Activated T-helper 9 cell treated with anti-CD3 and anti-CD28 coated beads, Interleukin-2, amount 50 U/mL, for 16 hours (primary cell): ENCODE measurements around the gene LUZP2.

Experiments used
- DNase-seq: peaks from one replicate; pipeline ENCODE4 v3.0.0-alpha.2; 2020; ENCODE audit warnings: low read depth

The LUZP2 gene

DNA sequence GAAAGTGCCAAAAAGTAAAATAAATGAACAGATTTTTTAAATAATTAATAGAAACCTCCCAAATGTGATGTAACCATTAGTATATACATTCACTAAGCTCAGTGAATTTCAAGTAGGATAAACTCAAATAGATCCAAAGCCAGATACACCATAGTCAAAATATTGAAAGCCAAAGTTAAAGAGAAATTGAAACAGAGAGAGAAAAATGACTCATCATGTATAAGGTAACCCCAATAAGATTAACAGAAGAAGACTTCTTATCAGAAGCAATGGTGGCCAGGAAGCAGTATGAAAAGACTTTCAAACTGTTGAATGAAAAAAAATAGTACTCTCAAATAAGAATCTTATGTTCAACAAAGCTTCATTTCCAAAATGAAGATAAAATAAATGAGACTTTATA, 70.5 kb downstream of the LUZP2 start:
- DNase-seq, result no peak

DNA sequence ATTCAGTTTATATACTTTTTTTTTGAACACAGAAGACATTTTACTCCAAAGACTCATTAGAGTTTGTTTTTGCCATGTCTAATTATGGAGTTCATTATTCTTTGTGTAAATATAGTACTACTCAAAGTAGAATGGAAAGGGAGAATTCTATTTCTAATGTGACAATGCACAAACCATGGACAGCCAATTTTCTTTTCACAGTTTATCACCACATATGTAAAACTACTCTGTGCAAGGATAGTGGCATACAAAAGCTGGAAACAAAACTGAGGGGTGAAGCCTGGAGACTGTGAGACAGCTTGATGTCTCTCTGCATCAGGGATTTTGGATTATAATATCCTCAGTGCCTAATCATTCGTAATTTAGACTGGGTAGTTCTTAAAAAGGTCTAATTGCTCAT, 75.5 kb downstream of the LUZP2 start:
- DNase-seq, result no peak

DNA sequence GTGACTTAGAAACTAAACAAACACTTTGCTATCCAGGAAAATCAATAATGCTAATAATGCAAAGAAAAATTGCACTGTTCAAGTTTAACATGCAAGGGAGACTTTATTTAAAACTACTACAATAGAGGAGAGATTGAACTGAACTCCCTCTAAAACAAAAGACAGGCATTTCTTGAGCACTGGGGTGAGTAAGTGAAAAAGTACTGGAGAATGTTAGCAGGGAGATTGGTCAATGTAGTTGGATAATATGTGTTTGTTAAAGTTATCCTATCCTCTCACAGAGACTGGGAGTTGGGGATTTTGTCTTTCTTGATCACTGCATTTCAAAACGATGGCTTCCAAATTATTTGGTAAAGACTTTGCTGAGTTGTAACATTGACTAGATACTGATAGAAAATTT, 77.6 kb downstream of the LUZP2 start:
- no peak for DNase-seq

DNA sequence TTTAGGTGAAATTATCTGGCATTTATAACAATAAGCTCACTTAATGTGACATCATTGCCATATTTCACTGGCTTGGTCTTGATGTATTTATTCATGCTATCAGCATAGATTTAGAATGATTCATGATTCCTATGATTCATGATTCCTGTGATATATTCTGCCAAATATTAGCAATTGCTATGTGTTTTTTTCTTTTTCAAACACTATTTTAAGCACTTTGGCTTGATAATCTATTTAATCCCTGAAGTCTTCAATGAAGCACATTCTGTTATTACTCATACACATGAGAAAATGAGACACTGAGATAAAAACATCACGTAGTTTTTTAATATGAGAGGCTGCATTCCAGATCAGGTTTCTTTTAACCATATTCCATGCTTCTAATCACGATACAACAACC, 78.5 kb downstream of the LUZP2 start:
- no peak for DNase-seq

DNA sequence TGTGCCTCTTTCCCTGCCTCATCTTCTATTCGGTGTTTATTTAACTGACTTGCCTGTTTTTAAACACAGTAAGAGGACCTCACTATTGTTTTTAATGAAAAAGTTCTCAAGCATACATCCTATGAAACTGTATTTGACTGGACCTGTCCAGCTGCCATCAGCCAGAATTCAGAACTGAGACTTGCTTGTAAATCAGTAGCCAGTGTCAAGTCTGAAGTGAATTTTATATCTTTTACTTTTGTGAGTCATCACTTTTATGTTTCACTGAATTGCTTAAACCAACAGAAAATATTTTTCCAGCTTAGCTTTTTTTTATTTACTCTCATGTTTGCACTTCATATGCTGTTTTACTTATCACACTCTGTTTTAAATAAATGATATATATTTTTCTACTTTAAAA, 88.3 kb downstream of the LUZP2 start:
- no peak for DNase-seq

DNA sequence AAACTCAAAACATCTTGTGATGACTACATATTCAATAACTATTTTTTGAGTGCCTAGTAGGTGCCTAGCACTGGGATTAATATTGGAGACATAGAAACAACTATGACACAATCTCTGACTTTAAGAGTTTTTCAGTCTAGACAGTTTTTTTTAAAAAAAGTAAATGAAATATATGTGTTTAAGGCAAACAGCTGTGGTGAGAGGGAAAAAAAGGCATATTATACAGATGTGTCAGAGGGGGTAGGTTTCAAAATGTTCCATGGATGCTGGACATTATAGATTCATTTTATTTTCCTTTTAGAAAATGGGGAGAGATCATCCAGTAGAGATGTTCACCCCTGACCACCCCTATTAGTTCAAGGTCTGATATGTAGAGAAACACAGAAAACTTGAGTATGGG, 90.8 kb downstream of the LUZP2 start:
- no peak for DNase-seq

DNA sequence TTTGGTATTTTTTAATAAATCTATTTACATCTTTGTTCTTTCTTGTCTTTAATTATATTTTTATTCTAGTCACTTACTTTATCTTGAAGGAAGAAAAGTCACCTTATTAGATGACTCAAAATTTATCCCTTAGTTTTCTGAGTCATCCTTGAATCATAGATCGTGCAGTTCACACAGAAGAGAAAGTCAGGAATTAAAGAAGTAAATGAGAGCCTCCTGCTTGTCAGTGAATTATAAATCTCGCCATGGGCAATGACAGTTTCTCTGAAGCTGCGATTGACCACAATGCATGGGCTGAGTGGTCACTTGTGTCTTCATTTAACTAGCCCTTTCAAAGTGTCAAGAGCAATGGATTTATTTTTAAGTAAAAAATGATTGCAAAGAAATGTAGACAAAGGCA, 91.2 kb downstream of the LUZP2 start:
- DNase-seq, result no peak

DNA sequence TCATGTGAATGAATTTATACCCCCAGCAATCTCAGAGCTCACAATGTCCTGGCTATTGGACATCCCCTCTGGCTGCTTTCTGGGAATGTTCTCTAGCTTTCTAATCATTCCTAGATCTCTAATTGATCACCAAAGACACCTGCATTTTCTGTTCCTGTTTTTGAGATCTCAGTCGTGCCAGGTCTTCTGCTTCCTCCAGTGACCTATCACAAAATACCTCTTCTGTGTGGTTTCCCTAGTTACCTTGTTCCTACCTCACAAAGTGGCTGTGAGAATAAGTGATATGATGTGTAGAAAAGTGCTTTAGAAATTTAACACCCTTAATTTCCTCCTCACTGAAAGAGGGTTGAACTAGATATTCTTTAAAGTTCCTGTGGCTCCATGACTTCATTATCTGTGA, 92.2 kb downstream of the LUZP2 start:
- no peak for DNase-seq

DNA sequence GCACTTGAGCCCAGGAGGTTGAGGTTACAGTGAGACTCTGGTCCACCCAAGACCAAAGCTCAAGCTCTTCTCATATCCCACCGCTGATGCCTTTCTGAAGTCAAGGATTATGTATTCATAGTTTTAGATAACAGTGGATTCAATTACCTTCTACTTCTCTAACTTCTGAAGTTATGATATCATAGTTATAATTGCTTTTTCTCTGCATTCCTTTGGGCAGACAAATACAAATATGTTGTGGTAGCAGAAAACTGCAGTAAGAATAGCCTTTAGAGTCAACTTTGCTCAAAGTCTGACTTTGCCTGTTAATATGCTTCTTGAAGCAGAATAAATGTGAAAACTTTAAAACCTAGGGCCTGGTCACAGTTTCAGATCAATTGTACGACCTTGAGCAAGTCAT, 94.4 kb downstream of the LUZP2 start:
- no peak for DNase-seq

DNA sequence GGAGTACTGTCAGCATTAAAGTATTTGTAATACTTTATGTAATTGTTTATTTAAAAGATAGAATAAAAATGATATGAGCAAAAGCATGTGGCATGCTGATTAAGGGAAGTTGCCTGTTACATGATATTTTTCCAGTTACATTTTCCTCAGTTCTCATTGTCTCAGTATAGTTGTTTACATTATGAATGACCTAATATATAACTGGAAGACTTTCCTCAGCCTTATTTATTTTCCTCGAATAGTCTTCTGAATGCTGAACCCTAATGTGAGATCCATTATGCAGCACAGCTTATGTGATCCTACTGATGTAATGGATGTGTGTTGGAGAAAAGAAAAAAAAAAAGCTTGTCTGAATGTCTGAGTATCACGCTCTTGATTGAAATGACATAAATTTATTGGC, 95.5 kb downstream of the LUZP2 start:
- DNase-seq, result no peak

DNA sequence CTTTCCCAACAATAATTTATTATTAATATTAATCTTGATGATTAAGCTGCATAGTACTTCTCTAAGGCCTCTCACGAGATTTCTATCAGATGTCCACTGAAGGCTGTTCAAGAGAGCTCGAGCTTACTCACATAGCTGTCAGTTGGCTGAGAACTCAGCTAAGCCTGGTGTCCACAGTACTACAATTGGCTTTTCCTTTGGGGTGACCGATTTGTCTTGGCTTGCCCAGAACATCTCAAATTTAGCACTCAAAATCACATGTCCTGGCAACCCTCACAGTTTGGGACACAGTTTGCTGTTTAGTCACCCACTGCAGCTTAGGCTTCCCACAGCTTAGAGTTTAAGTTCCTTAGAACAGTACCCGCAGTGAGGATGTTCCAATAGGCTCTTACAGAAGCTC, 96.5 kb downstream of the LUZP2 start:
- no peak for DNase-seq

DNA sequence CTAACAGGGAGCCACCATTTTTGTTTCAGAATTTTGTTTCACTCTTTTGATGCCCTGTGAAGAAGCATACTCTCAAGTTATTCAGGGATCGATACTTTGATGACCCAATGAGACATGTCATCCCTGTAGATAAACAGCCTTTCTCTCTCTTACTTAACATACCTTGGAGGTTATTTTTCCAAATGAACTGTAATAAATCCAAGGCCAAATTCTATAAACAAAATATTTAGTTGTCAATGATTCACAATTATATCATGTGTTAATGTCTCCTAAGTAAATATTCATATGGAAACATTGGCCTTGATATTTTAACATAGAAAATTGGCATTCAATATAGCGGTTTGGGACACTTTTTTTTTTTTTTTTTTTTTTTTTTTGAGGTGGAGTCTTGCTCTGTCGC, 97.5 kb downstream of the LUZP2 start:
- DNase-seq, result no peak

DNA sequence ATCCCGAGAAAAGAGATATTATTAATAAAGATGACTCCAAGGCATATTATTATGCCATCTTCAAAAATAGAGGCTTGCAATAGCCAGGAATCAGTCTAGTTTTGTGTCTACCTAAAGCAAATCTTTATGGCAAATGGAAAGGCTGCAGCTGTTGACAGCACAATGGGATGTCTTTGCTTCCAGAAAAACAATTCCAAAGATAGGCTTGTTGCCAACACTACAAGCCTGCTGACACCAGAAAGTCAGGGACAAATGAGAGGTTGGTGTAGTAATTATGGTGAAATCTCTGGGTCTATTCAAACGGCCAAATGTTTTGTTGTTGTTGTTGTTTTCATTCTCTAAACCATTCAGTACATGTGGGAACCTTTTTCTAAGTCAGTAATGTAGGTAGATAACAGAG, 101.8 kb downstream of the LUZP2 start:
- no peak for DNase-seq

DNA sequence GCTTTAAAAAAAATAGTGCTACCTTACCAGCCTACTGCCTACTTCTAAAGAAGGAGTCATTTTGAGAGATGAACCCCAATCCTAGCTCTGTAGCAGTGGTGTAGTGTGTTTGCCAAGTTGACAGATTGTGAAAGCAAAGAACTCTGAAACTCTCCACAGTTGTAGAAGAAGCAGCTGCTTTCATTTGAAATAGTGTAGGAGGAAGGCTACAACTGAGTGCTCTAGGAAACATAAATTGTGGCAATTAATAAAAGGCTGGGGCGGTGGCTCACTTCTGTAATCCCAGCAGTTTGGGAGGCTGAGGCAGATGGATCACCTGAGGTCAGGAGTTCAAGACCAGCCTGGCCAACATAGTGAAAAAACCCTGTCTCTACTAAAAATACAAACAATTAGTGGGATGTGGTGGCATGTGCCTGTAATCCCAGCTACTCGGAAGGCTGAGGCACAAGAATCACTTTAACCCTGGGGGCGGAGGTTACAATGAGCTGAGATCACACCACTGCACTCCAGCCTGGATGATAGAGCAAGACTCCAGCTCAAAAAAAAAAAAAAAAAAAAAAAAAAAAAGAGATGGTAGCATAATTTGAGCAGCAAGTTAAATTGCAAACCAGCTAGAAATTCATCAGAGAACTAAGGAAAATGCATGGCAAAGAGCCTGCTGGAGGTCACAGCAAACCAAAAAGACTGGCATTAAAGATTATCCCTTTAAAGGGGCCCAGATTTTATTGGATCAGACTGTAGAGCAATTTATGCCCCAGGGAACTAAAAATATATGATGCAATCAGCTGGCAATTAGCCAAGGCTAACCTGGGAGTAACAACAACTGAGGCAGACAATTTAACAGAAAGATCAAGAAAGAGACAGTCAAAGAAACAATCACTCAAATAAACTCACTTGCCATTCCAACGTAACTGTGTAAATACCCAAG, 112.6 kb downstream of the LUZP2 start:
- no peak for DNase-seq

DNA sequence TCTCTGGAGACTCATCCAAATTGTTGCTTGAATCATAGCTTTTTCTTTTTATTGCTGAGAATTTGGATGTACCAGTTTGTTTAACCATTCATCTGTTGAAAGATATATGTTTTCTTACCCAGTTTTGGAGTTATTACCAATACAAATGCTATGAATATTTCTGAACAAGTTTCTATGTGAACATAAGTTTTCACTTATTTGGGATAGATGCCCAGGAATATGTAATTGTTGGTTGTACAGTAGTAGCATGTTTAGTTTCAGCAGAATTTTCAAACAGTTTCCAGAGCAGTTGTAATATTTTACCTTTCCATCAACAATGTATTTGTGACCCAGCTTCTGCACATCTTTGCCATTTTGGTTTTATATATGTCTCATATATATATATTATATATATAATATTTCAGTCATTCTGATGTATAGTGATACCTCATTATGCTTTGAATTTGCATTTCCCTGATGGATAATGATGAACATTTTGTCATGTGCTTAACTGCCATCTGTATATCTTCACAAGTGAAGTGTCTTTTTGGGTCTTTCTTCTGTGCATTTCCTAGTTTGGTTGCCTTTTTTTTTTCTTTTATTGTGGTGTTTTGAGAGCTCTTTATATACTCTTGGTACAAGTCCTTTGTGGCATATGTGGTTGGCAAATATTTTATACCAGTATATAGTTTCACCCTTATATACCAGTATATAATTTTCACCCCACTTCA, 118.8 kb downstream of the LUZP2 start:
- no peak for DNase-seq

DNA sequence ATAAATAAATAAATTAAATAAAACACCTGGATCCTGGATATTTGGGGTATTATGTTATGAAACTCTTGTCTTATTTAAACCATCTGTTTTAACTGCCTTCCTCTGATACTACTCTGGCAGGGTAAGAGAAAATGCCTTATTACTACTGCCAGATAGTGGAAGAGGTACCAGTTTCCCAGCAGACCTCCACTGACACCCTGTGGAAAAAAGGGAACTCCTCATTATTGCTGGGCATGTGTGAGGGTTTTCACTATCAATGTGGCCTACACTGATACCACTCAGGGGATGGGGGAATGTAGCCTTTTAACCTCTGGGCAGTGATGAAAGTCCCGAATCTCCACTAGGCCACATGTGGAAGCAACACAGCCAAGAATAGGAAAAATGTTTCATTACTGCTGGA, 121.0 kb downstream of the LUZP2 start:
- DNase-seq, result no peak

DNA sequence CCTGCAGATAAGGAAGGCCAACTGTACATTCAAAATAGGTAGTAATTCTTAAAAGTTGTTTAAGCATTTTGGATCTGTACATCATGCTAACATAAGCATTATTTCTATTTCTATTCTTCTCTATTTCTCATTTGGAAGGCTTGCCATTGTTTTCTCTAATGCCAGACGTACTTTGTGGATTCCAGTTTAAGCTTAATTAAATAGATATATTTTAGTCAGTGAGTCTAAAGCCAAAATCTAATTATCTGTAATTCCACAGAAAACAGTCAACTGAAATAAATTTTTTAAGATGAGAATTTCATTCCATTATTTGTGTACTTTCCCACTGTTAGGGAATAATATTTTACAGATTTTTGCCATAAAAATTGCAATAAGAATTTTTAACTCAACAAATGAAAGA, 123.0 kb downstream of the LUZP2 start:
- DNase-seq, result no peak

DNA sequence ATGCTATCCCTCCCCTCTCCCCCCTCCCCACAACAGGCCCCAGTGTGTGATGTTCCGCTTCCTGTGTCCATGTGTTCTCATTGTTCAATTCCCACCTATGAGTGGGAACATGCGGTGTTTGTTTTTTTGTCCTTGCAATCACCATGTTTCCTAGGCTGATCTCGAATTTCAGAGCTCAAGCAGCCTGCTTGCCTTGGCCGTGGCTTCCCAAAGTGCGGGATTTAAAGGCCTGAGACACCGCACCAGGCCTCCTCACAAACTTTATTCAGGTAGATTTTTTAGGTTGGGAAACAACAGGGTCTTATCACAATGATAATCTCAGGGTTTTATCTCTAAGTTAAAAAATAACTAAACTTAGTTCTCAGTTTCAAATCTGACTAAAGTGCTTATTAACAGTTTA, 125.4 kb downstream of the LUZP2 start:
- no peak for DNase-seq

DNA sequence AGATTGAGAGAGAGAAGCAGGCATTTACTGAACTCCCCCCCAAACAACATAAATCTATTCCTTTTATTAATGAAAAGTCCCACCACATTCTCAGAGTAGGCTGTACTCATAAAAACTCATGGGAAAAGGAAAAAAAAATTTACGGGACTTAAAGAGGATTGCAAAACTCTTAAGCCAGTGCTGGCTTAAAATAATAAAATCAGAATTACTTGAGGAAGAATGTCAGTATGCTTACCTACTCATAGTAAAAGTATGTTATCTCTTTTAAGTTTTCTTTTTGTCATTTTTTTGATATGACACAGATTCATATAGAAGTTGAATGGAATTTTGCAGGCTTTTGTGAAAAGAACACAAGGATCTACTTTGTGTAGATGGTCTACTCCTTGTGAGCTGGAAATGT, 126.3 kb downstream of the LUZP2 start:
- DNase-seq, result no peak

DNA sequence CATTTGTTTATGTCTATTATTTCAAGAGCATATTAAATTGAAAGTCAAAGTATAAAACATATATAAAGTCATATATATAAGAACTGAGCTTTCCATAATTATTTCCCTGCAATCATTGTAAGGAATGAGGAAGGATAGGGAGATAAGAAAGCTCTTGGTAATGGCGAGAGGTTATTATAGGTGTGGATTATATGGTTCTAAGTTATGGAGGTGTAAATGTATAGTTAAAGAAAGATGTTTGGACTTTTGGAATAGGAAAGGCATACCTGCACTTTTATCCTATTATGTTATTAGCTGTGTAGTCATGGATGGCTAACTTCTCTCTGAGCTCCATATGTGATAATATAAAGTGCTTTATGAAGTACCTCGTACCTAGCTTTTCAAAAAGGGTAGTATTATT, 127.6 kb downstream of the LUZP2 start:
- no peak for DNase-seq

DNA sequence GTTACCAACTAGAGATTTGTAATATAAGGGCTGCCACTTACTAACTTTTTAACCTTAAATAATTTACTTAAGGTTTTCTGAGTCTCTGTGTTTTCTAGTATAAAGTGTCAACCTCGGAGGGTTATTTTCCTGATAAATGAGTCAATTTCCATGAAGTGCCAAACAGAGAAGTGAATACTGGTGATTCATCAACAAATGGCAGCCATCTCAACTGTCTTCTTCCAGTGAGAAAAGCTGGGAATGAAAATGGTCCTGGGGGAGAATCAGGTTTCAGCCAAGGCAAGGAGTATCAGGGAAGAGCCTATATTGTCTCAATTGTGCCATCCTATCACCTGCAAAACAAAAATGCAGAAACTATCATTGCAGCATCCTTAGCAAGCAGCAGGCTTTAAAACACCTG, 129.1 kb downstream of the LUZP2 start:
- DNase-seq, result no peak

DNA sequence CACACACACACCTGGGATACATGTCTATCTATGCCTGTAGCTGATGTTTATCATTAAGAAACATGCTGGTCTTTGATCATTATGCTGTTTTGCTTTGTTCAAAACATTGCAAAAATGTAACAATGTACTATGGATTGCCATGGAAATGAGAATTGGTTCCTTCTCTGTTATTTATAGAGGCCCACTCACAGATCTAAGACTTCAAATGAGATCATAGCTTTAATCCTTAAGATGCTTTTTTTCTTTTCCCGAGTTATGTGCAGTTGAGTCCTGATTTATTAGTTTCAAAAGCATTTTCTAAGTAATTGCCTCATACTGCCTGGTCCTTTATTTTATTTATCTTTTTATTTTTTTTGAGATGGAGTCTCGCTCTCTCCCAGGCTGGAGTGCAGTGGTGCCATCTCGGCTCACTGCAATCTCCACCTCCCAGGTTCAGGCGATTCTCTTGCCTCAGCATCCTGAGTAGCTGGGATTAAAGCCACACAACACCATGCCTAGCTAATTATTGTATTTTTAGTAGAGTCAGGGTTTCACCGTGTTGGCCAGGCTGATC, 131.4 kb downstream of the LUZP2 start:
- DNase-seq, result no peak

DNA sequence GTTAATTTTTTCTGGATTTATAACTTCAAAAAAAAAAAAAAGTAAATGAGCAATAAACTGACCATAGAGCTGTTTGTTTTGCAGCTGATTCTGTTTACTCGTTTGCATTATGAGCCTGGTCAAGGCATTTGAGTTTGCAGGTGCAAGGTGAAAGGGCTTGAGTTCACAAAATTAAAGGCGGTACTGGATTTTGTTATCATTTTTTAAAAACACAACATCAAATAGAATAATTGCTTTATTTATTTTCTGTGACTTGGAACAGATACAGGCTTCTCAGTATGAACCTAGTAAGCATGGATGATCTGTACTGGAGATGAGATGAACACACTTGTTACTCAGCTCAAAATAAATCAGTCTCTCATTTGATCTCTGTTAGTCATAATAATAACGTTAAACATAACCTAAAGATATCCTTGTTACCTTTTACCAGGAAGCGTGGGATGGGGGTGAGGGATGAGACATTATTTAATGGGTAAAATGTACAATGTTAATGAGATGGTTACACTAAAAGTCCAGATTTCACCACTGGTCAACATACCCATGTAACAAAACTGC, 137.8 kb downstream of the LUZP2 start:
- no peak for DNase-seq
